MM.1S (cell line): ENCODE results near the gene DNAJB4.

ENCODE experiments used
- DNase-seq: peaks from one replicate; pipeline ENCODE4 v3.0.0-alpha.2; 2015
- H2AFZ ChIP-seq: fragments of 300-600 bp; sonication (generic); 2 replicates; pipeline ENCODE4 v1.6.0; 2016; ENCODE audit warnings: antibody characterized with exemption, low read length
- H3F3A ChIP-seq: fragments of 300-600 bp; sonication (generic); 2 replicates; pipeline ENCODE4 v1.6.1; 2016; ENCODE audit warnings: mild to moderate bottlenecking, antibody characterized with exemption, low read length, moderate library complexity, mixed read lengths; ENCODE audit not compliant: insufficient read depth
- H3K27ac ChIP-seq: fragments of 300-600 bp; sonication (generic); 2 replicates; pipeline ENCODE4 v1.5.1; 2016; ENCODE audit warnings: mild to moderate bottlenecking, low read length
- H3K27me3 ChIP-seq: fragments of 300-600 bp; sonication (generic); replicated peaks from 2 replicates; pipeline ENCODE4 v1.6.0; 2016; ENCODE audit warnings: low read length; ENCODE audit not compliant: insufficient read depth
- H3K36me3 ChIP-seq: fragments of 300-600 bp; sonication (generic); replicated peaks from 2 replicates; pipeline ENCODE4 v1.6.1; 2016; ENCODE audit warnings: mild to moderate bottlenecking, low read length, mixed read lengths; ENCODE audit not compliant: insufficient read depth
- H3K4me1 ChIP-seq: fragments of 300-600 bp; sonication (generic); 2 replicates; pipeline ENCODE4 v1.6.1; 2016; ENCODE audit warnings: low read length, mixed read lengths
- H3K4me2 ChIP-seq: fragments of 300-600 bp; sonication (generic); 2 replicates; pipeline ENCODE4 v1.6.0; 2016; ENCODE audit warnings: low read depth, low read length
- H3K4me3 ChIP-seq: fragments of 300-600 bp; sonication (generic); 2 replicates; pipeline ENCODE4 v1.5.1; 2016; ENCODE audit warnings: low read length, mixed read lengths
- H3K79me2 ChIP-seq: fragments of 300-600 bp; sonication (generic); 2 replicates; pipeline ENCODE4 v1.6.1; 2016; ENCODE audit warnings: mixed run types, low read length, mixed read lengths
- H3K9ac ChIP-seq: fragments of 300-600 bp; sonication (generic); 2 replicates; pipeline ENCODE4 v1.6.1; 2016; ENCODE audit warnings: low read length, mixed read lengths
- H3K9me2 ChIP-seq: fragments of 300-600 bp; sonication (generic); replicated peaks from 2 replicates; pipeline ENCODE4 v1.6.1; 2016; ENCODE audit warnings: mild to moderate bottlenecking, low read length, mixed read lengths; ENCODE audit not compliant: insufficient read depth
- H3K9me3 ChIP-seq: fragments of 300-600 bp; sonication (generic); replicated peaks from 2 replicates; pipeline ENCODE4 v1.6.1; 2016; ENCODE audit warnings: mild to moderate bottlenecking, low read length, mixed read lengths; ENCODE audit not compliant: insufficient read depth
- H4K20me1 ChIP-seq: fragments of 300-600 bp; sonication (generic); 2 replicates; pipeline ENCODE4 v1.6.1; 2016; ENCODE audit warnings: mild to moderate bottlenecking, low read length, moderate library complexity, mixed read lengths; ENCODE audit not compliant: insufficient read depth
- EZH2 ChIP-seq: fragments of 300-600 bp; sonication (generic); optimal IDR thresholded peaks from 2 replicates; pipeline ENCODE3; 2017; ENCODE audit warnings: low read depth, mild to moderate bottlenecking, antibody characterized with exemption, low read length, mixed read lengths
- EZH2phosphoT487 ChIP-seq: fragments of 300-600 bp; sonication (generic); IDR thresholded peaks from 2 replicates; pipeline ENCODE4 v1.6.1; 2018; ENCODE audit warnings: antibody characterized with exemption, low read length
- TF ChIP-seq, protein P1 (sequence below): fragments of 300-600 bp; sonication (generic); IDR thresholded peaks from 2 replicates; pipeline ENCODE4 v1.5.1; 2016; ENCODE audit warnings: antibody characterized with exemption, low read length, mixed read lengths

DNAJB4 gene

DNA sequence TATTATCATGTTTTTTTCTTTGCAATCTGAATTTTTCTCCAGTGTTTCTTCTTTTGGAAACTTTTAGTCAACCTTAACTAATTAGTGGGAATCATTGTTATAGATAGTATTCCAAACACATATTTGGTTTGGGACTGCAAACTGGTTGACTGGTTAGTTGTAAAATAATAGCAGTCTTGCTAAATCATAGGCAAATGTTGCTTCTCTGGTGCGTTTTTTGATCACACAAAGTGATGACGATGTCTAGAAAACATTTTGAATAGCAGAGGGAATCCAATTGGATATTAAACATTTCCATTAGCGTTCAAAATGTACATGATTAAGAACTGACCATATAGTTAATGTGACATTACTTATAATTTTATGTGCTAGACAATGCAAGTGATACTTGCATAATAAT lies 4.5 kb downstream of the DNAJB4 start:
- Histone ChIP-seq H3K79me2 (peaks cover 58% of the 10 kb centered on the region), H3K36me3 (no peaks in the 10 kb centered on the region), H3K9me3 (no peaks in the 10 kb centered on the region), H3K27me3 (no peaks in the 10 kb centered on the region), H3F3A (peaks cover 14% of the 10 kb centered on the region), H3K4me2 (no peak overlapping the region), H3K9ac (no peak overlapping the region), H3K4me1 (peaks cover 13% of the 10 kb centered on the region), H3K27ac (no peak overlapping the region), H2AFZ (no peak overlapping the region), H3K4me3 (no peak overlapping the region), H4K20me1 (no peaks in the 10 kb centered on the region), H3K9me2 (no peaks in the 10 kb centered on the region)
- DNase-seq, result no peak
- TF ChIP-seq EZH2phosphoT487, result no peak

DNA sequence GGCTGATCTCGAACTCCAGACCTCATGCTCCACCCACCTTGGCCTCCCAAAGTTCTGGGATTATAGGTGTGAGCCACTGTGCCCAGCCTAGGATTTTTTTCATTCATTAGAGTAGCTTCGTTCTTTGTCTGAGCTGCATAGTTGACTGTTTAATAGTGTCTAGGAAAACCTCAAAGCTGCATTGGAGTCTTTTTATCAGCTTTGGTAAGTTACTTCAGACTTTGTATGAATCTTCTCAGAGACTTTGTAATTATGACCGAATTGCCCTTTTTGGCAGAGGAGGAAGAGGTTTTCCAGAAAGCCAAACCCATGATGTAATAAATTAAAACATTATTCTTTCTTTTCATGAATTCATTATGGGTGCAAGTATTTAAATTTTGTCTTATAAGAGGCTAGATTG lies 5.1 kb downstream of the DNAJB4 start:
- DNase-seq, result no peak
- Histone ChIP-seq H4K20me1 (no peaks in the 10 kb centered on the region), H3K79me2 (peaks cover 58% of the 10 kb centered on the region), H2AFZ (no peak overlapping the region), H3K9me2 (no peaks in the 10 kb centered on the region), H3K4me2 (no peak overlapping the region), H3K27ac (no peak overlapping the region), H3K27me3 (no peaks in the 10 kb centered on the region), H3K9ac (no peak overlapping the region), H3K4me1 (peaks cover 13% of the 10 kb centered on the region), H3K9me3 (no peaks in the 10 kb centered on the region), H3F3A (peaks cover 8% of the 10 kb centered on the region), H3K4me3 (no peak overlapping the region), H3K36me3 (no peaks in the 10 kb centered on the region)
- TF ChIP-seq EZH2phosphoT487, result no peak
- no peak for TF ChIP-seq EZH2
- TF ChIP-seq, protein P1, sequence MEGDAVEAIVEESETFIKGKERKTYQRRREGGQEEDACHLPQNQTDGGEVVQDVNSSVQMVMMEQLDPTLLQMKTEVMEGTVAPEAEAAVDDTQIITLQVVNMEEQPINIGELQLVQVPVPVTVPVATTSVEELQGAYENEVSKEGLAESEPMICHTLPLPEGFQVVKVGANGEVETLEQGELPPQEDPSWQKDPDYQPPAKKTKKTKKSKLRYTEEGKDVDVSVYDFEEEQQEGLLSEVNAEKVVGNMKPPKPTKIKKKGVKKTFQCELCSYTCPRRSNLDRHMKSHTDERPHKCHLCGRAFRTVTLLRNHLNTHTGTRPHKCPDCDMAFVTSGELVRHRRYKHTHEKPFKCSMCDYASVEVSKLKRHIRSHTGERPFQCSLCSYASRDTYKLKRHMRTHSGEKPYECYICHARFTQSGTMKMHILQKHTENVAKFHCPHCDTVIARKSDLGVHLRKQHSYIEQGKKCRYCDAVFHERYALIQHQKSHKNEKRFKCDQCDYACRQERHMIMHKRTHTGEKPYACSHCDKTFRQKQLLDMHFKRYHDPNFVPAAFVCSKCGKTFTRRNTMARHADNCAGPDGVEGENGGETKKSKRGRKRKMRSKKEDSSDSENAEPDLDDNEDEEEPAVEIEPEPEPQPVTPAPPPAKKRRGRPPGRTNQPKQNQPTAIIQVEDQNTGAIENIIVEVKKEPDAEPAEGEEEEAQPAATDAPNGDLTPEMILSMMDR, result no peak

DNA sequence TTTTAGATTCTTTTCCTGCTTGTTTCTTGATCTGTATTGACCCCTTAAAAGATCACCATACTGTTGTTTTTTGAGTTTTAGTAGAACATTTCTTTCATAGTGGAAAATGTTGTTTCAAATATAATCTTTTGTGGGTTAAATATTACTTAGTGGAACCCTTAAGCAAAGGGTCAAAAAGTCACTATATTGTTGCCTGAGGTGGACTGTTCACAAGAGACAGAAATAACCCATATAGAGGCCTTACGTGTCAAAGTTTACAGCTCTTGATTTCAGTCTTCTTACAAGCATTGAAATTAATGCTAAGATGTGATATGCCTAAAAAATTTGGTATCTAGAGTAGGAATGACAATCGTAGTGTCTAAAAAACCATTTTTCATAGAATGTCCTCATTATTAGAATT lies 6.3 kb downstream of the DNAJB4 start:
- Histone ChIP-seq H4K20me1 (no peaks in the 10 kb centered on the region), H3K27me3 (no peaks in the 10 kb centered on the region), H3K9me2 (no peaks in the 10 kb centered on the region), H3K4me3 (no peak overlapping the region), H3K79me2 (peaks cover 47% of the 10 kb centered on the region), H3K9ac (no peak overlapping the region), H3K36me3 (no peaks in the 10 kb centered on the region), H3K4me2 (no peak overlapping the region), H3K27ac (no peak overlapping the region), H2AFZ (no peak overlapping the region), H3F3A (no peaks in the 10 kb centered on the region), H3K4me1 (peaks cover 13% of the 10 kb centered on the region), H3K9me3 (no peaks in the 10 kb centered on the region)
- TF ChIP-seq, protein P1, result no peak
- TF ChIP-seq EZH2phosphoT487, result no peak
- no peak for TF ChIP-seq EZH2
- no peak for DNase-seq

DNA sequence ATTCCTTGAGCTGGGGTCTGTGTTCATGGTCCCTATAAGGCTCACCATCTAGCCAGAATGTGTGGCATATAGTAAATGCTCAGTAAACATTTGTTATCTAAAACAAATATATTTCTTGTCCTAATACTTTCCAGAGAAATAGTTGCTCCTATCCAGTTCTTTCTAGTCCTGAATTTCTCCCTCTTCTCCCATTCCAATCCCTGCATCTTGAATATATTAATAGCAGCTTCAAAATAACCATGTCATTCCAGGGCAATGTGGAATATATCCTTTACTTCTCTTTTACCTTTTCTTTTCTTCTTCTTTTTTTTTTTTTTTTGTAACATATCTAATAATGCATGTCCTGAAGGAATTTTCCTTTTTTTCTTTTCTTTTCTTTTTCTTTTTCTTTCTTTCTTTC lies 10.4 kb downstream of the DNAJB4 start:
- H3K79me2 ChIP-seq, result 0 out of 2 replicates have a peak, but pooled peaks cover 11% of the 10 kb centered on the region
- no peak overlapping the region for H3K9ac ChIP-seq
- no peaks in the 10 kb centered on the region for H3K27me3 ChIP-seq
- H3K4me2 ChIP-seq, result no peak overlapping the region
- TF ChIP-seq EZH2, result no peak
- TF ChIP-seq EZH2phosphoT487, result no peak
- TF ChIP-seq, protein P1, result no peak
- no peaks in the 10 kb centered on the region for H3F3A ChIP-seq
- H3K27ac ChIP-seq, result no peak overlapping the region
- H3K36me3 ChIP-seq, result no peaks in the 10 kb centered on the region; the same call in 1 of the 2 replicates
- no peaks in the 10 kb centered on the region for H3K9me2 ChIP-seq
- no peaks in the 10 kb centered on the region for H3K9me3 ChIP-seq
- no peaks in the 10 kb centered on the region for H3K4me1 ChIP-seq
- no peaks in the 10 kb centered on the region for H4K20me1 ChIP-seq
- no peak overlapping the region for H2AFZ ChIP-seq
- H3K4me3 ChIP-seq, result no peak overlapping the region
- DNase-seq, result no peak
